Bone marrow (tissue), 2 donors: Measurements from ENCODE around the gene CRYBB2.
"Not testable (repeated sequence)": the region's sequence is repeated elsewhere in the genome, so short reads cannot be mapped to it uniquely, and the experiment has no call there.

ENCODE experiments used
- DNase-seq, 2 donors: peaks; one replicate each; lab custom pipeline; 2025; lab: John Stamatoyannopoulos, UW

CRYBB2 gene, protein sequence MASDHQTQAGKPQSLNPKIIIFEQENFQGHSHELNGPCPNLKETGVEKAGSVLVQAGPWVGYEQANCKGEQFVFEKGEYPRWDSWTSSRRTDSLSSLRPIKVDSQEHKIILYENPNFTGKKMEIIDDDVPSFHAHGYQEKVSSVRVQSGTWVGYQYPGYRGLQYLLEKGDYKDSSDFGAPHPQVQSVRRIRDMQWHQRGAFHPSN

DNA sequence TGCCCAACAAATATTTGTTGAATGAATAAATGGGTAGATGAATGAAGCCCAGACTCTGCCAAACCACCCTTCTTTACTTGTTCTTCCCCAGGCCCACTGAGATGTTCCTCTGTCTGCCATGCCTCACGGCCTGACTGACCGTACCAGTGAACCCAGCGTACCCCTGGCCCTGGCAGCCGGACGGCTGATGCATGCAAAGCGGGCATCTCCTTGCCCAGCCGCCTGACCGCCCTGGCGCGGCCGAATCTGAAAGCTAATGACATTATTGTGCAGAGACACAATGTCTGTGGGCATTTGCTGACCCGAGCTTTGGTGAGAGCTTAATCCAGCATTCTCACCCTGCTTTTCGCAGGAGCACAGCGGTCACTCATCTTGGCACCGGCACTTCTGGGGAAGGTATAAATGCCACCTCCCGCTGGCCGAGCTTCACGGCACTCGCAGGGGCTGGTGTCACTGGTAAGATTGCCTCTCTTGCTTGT is at the start of gene CRYBB2:
Gene CRYBB2, plus strand, starts transcription at position 429 of the 479 bp plus-strand sequence. CDS start 1,791 bp downstream, outside the sequence.
- DNase-seq = no peak

DNA sequence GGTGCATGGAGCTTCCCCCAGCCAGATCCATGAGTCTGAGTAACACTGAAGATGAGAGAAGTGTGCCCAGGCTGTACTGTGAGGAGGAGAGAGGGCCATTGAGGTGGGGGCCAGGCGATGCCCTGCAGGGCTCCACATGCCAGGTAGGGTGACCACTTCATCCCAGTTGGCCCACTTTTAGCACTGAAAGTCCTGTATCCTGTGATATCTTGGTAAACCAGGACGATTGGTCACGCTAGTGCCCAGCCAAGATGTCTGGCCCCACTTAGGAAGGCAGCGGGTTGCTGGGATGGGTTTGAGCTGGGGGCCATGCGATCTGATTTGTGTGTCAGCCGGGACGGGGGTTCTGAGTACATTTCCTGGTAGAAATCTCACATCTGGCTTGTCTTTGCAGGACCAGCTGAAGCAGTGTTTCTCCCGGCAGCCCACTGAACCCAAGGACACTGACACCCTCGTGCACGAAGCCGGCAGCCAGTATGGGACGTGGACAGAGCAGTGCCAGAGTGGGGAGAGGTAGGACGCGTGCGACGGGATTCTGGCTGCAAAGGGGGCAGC is 48.9 kb upstream of the CRYBB2 start:
- no peak for DNase-seq

DNA sequence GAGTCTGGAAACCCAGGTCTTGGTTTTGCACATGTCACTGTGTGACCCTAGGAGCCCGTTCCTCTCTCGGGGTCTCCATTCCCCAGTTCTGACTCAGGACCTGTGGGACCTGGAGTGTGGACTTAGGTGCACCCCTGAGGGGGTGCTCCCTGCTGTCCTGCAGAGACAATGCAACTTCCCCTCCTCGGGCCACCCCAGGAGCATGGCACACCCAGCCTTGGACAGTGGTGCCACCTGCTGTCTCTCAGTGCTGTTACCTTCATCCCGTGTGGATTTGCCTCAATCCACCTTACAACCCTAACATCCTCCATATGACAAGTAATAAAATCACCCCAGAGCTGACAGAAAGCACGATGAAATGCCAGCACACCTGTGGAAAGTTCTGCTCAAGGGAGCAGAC is 47.3 kb upstream of the CRYBB2 start:
- no peak for DNase-seq

DNA sequence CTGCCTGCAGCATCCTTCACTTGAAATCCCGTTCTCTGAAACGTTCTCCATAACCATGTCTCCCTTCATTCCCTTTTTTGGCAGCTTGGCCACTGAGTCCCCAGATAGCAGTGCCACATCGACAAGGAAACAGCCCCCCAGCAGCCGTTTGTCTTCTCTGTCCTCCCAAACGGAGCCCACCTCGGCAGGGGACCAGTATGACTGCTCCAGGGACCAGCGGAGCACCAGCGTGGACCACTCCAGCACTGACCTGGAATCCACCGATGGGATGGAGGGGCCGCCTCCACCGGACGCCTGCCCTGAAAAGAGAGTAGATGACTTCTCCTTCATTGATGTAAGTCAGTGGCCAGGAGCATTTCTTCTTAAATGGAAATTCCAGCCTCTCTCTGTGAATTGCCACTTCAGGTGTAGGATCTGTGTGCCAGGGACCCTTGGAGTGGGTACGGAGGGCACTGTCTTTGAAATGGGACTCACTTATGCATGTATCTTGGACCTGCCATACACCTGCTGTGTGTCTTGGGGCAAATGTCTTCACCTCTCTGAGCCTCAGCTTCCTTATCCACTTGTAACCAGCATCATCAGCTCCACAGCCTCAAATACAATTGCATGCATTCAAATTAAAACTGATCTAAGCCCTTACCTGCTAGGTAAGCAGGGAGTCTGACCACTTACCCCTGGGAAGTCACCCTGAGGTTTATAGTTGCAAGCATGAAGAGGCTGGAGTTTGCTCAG is 45.1 kb upstream of the CRYBB2 start:
- no peak for DNase-seq

DNA sequence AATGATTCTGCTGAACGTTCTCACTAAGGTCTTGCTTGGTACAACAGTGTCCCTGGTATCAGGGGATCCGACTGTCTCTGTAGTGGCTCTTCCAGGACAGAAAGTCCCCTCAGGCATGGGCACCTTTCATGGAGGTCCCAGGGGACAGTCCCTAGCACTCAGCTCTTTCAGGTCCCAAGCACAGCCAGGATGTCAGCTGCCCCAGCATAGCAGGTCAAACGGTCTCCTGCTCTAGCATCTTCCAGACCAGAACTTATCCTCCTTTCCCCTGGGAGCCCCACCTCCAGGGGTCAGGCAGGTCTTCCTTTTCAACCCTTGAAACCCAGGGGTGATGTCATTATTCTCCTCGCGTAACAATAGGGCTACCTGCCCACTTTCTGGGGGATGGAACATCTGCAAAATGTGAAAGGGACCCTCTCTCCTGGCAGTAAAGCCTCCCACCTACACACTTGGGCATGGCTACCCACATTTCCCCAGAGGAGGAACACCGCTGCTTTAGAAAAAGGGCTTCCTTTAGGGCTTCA is 44.5 kb upstream of the CRYBB2 start:
- no peak for DNase-seq

DNA sequence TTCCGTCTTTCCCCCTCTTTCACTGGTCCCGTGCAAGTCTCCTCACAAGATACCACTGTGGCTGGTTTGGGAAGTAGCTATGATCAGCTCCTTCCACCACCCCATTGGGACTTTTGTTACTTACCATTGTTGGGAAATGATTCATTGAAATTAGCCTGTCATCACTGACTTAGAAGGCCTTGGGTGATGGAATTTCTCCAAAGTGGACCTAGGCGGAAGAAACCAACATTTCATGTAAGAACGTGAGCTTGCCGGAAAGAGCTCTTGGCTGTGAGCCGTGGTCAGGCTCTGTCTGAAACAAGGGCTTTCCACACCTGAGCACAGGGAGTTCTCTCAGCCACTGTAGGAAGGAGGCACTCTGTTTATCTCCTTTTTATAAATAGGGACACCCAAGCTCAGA is 43.3 kb upstream of the CRYBB2 start:
- no peak for DNase-seq

DNA sequence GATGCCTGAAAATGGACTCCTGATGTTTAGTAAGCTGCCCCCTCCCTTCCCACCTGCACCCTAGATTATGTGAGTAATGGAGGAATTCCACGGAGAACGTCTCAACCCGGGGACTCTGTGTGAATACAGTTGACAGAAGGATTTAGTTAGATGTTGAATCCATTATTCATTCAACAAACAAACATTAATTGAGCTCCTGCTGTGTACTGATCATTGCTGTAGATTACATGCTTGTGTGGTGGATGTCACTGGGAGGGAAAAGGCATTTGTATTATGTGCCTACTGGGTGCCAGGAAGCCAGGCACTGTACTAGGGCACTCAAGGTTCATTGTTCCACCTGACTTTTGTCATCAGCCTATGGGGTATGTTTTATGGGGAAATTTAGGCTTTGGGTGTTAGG is 42.6 kb upstream of the CRYBB2 start:
- no peak for DNase-seq

DNA sequence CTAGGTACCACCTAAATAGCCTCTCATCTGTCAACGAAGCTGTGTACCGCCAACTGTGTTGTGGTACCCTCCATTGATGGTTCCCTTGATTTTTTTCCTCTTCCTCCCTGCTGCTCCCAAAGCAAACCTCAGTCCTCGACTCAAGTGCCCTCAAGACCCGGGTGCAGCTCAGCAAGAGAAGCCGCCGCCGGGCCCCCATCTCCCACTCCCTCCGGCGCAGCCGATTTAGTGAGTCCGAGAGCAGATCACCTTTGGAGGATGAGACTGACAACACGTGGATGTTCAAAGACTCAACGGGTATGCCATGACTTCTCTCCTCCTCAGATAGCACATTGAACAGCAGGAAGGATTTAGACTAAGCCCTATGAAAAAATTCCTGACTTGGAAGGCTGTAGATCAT is 42.2 kb upstream of the CRYBB2 start:
- DNase-seq = no peak

DNA sequence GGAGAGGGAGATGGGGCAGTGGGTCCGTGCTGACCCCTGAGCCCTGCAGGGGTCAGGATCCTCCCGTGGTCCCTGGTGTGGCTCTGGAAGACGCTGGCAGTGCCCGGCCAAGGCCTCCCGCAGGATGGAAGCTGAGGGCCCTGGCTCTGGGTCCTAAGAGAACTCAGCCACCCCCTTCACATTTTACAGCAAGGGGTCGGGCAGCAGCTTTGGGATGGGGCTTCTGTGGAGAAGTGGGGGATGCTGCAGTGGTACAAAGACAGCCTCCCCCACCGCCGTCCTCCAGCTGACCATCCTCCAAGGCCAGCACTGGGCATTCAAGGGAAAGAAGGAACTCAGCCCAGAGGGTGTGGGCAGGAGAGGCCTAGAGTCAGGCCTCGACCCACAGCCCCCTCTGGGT is 41.5 kb upstream of the CRYBB2 start:
- no peak for DNase-seq

DNA sequence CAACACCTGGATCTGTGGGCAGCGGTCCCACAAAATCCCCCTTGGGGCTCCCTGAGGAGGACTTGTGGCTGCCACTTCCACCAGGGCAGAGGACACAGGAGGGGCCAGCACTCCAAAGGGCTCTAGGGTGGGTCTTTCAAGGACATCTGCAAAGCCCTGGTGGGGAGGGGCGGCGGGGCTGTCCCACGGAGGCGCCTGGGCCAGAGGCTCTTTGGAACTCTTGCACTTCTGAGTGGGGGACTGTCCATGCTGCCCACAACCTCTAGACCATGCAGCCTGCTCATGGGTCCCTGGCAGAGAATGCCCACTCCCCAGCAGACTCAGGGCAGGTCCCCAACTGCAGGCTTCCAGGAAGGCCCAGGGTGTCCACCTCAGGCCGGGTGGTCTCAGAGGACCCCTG is 41.1 kb upstream of the CRYBB2 start:
- DNase-seq = not testable (repeated sequence)

DNA sequence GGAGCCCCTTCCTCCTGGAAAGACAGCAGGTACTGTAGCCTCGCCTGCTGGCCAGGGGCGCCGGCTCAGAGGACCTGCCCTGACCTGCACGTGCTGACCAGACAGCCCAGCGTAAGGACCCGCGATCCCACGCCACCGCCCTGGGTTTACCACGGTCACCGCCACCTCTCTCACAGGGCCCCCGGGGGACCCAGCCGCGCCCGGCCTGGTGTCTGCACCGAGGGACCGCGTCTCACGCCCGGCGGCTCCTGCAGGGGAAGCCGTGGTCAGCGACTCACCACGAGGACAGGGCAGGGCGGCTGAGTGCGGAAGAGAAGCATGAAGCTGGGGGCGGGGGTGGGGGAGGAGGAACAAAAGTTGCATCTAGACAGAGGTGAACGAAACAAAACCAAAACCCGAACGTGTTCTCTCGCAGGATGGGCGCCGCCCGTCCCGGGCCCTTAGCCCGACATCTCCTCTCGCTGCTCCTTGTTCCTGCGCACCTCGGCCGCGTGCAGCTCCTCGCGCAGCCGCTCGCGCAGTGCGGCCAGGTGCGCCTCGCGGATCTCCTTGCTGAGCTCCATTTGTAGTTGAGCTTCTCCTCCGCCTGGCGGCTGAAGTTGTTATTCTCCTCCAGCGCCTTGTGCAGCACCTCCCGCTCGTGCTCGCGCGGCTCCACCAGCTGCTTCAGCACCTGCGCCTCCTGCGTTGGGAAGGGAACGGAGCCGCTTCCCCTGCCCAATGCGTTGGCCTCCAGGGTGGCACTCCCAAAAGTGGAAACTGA is 40.4 kb upstream of the CRYBB2 start:
- not testable (repeated sequence) for DNase-seq

DNA sequence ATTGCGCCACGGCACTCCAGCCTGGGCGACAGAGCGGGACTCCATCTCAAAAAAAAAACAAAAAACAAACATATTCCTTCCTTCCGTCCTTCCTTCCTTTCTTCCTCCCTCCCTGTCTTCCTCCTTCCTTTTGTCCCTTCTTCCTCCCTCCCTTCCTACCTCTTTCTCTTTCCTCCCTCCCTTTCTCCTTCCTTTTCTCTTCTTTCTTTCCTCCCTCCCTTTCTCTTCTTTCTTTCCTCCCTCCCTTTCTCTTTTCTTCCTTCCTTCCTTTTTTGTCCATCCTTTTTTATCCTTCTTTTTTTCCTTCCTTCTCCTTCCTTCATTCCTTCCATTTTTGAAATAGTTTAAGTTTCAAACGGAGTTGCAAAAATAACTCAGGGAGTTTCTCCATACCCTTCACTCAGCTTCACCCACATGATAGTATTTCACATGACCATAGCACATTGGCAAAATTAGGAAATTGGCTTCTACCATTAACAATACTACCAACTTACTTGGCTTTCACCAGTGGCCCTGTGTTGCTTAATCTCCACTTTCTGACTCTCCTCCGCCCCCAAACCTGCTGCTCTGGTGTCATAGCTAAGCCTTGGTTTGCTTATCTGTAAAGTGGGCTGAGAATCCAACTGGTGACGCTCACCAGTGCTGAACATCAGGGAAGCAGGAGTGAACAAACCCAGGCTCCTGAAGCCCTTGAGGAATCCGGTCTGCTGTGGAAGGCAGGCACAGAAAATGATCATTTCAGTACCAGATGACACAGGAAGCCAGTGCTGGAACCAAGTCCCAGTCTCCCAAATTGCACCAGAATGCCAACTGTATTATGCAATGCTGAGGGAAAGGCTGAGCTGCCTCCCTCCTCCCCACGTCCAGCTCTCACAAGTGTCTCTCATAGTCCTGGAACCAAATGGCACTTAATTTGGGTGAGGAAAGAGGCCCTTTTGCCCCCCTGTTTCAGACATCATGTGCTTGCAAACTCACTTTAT is 37.0 kb upstream of the CRYBB2 start:
- no peak for DNase-seq

DNA sequence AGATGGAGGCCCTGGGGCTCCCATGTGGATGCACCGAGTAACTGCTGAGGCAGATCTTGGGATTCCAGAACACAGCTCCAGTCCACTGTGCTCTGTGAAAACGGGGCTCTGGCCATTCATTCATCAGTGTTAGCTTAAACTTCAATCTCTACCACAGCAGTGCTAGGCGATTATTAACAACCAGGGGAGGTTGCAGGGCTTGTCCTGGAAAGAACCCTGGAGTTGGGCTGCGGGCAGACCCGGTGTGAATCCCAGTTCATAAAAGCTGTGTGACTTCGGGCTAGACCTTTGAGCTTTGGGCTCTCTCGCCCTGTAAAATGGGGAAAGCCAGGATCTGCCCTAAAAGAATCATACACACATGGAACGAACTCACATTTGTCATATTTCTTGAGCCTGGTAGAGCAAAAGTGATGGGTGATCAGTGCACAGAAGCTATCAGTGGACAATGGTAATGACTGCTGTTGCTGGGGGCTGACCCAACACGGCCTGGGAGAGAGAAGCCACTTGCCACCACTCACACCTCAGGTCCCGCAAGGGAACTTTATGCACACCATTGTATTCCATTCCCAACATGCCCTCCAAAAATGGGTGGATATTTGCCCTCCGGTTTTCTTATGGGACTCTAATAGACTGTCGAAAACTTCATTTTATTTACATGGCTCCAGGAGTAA is 35.4 kb upstream of the CRYBB2 start:
- DNase-seq = no peak

DNA sequence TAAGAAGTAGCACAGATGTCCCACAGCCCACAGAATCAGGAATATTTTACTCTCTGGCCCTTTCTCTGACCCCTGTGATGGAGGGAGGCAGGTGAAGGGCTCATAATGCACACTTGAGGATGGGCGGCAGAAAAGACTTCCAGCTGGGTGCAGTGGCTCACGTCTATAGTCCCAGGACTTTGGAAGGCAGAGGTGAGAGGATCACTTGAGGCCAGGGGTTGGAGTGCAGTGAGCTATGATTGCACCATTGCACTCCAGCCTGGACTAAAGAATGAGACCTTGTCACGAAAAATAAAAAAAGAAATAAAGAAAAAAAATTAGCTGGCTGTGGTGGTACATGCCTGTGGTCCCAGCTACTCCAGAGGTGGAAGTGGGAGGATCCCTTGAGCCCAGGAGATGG is 33.3 kb upstream of the CRYBB2 start:
- DNase-seq = no peak

DNA sequence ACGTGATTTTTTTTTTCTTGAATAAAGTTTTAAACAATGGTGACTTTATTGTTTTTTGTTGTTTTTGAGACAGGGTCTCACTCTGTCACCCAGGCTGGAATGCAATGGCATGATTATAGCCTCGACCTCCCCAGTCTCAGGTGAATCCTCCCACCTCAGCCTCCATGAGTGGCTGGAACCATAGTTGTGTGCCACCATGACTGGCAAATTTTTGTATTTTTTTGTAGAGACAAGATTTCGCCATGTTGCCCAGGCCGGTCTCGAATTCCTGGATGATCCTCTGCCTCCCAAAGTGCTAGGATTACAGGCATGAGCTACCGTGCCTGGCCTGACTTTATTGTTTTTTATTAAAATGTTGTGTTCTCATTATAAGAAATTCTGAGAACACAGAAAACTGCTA is 32.0 kb upstream of the CRYBB2 start:
- DNase-seq = no peak

DNA sequence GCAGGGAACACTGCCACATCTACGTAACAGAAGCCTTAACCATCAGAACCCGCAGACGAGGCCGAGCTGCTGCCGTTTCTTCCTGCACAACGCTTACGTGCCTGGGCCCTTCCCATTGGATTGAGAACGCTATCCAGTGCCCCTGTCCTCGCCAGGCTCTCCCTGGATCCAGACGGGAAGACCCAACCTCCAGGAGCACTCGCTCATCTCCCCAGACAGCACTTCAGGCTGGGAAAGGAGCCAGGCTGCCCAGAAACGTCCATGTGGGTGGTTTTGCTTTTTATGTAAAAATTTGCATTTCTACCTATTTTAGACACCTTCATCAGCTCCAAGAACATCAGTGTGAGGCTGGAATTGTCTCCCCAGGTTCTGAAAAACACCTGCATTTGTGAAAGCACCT is 27.0 kb upstream of the CRYBB2 start:
- no peak for DNase-seq

DNA sequence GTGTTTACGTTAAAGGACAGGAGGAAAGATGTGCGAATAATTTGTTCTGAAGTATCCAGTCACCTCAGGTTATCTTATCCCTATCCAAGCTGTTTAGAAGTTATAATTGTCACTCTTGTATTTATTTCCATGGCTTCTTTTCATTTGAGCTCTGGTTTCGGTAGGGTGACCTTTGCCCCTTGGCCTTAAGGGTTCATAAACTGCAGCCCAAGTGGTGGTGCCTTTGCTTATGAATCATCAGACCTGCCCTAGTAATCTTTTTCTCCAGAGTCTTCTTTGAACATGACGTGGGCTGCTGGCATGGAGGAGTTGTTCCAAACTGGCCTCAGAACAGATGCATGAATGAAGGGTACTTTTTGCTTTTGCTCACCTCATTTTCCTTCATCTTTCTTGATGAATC is 26.3 kb upstream of the CRYBB2 start:
- no peak for DNase-seq

DNA sequence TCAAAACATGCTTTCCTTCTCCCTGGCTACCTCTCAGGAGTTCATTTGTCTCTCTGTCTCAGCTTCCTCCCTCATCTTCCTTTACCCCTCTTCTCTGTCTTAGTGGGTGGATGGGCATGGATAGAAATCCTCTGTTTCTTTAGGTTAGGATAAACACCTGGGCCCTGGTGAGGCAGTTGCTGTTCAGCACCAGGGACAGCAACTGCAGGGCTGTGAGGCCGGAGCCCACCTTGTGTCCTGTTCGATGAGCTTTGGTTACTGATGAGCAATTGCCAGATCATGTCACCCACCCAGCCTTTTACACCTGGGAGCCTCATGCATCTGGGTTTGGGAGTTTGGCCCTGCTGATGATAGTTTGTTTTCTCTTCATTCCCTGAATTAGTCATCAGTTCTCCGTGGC is 25.9 kb upstream of the CRYBB2 start:
- no peak for DNase-seq

DNA sequence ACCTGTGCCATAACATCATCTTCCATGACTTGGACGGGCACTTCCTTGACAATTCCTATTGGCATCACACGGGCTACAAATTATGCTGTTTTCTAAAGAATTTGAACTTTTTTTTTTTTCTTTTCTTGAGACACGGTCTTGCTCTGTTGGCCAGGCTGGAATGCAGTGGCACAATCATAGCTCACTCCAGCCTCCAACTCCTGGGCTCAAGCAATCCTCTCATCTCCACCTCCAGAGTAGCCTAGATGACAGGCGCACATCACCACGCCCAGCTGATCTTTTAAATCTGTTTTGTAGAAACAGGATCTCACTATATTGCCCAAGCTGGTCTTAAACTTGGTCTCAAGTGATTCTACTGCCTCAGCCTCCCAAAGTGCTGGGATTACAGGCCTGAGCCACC is 23.1 kb upstream of the CRYBB2 start:
- DNase-seq = no peak

DNA sequence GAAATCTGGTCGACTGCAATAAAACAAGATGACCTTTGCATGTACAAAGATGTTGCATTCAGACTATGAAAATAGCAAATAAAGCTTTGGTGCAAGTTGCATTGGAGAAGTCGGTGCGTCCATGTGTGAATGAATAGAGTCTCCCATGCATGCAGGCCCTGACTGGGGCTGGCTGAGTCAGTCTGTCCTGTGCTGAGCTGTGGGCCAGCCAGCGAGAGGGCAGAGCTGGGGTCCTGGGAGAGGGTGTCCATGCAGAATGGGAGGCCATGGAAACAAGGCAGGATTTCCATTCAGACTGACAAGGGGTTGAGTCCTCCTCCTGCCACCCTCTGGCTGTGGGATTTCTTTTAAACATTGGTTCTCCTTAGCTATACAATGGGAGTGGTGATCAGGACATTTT is 22.1 kb upstream of the CRYBB2 start:
- no peak for DNase-seq
